Posterior cingulate gyrus (tissue), 11 donors: Measurements from ENCODE around the gene CTNNBIP1.
A peak's percentile ranks its signal among the peaks of the same experiment; 100 is the strongest.

Source experiments
- DNase-seq, 10 donors: peaks; one replicate each; pipeline versions ENCODE4 v3.0.0 to v3.0.0-alpha.2; 2020 to 2021; ENCODE audit warnings: mixed read lengths in 3 of 10
- intact Hi-C: fragments of 100-400 bp; cut with DNase I; formaldehyde crosslinking; loops from one replicate; pipeline ENCODE4 v1.15.1; 2023

CTNNBIP1 gene

DNA sequence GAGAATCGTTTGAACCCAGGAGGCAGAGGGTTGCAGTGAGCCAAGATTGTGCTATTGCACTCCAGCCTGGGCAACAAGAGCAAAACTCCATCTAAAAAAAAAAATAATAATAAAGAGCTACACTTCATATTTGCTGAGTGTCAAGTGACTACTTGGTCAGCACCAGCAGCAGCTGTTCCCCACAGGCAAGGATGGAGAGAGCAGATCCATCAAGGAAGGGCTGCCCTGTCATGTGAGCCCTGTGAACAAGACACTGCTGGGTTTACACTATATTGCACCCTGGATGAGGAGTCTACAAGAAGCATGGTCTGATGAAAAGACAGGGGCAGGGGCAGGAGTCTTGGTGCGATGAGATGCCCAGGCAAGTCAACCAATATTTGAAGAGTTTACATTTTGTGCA lies 3.6 kb downstream of the CTNNBIP1 start:
- intact Hi-C loops = no loop called here
- DNase-seq = peak in 2 of 10 donors; percentile 7 to 21

GRCh38 chr1:9905010-9905409 lies 5.1 kb downstream of the CTNNBIP1 start:
- peak in 1 of 10 donors; percentile 7 for DNase-seq
- intact Hi-C loops = no loop called here

DNA sequence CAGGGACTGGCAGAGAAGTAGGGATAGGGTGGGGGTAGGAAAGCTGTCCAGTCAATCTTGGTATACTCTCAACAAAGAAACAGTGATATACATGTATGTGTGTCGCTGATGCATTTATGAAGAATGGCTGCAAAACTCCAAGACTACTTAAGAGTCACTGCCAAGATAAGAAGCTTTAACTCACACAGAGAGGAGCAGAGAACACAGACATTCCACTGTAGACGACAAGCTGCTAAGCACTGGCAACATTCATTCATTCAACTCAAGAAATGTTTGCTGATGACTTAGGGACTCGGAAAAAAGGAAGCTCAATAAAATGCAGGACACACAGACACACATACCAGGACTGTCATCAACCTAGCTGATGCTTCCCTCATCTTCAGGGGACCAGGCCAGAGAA lies 5.5 kb downstream of the CTNNBIP1 start:
- intact Hi-C loops = no loop called here
- peak in 1 of 10 donors; percentile 1 for DNase-seq

DNA sequence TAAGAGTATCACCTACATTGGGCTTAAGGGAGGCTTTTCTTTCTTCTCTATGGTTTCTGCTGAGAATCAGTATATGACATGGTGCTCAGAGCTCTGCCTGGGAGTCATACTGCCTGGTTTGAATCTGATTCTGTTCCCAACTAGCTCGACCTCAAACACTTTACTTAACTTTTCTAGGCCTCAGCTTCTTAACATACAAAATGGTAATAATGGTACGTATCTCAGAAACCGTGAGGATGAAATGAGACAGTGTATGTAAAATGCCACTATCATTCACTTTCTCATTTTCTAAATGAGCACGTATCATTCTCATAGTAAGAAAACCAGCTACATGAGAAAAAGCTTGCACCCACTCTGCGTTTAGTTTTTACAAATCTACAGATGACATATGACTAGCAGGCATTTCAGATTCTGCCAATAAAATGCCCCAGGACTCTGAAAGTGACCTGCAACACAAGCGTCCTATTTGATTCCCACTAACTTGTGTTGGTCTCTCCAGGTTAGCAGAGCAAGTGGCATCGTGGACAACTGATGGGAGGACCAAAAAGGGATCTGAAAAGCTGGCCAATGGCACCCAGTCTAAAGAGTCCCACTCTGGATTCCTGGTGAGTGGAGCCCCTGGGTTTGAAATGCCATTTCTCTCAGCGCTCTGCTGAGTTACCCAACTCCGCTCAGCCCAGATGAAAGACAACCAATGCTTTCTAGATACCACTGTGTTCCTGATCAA lies 6.1 kb downstream of the CTNNBIP1 start:
- intact Hi-C loops = no loop called here
- DNase-seq = peak in 1 of 10 donors; percentile 25

- peak in 9 of 10 donors; percentile 26 to 91 (median 50) for DNase-seq
- intact Hi-C loops = no loop called here
These were observed 8.0 kb downstream of the CTNNBIP1 start for GRCh38 chr1:9902060-9902452.

DNA sequence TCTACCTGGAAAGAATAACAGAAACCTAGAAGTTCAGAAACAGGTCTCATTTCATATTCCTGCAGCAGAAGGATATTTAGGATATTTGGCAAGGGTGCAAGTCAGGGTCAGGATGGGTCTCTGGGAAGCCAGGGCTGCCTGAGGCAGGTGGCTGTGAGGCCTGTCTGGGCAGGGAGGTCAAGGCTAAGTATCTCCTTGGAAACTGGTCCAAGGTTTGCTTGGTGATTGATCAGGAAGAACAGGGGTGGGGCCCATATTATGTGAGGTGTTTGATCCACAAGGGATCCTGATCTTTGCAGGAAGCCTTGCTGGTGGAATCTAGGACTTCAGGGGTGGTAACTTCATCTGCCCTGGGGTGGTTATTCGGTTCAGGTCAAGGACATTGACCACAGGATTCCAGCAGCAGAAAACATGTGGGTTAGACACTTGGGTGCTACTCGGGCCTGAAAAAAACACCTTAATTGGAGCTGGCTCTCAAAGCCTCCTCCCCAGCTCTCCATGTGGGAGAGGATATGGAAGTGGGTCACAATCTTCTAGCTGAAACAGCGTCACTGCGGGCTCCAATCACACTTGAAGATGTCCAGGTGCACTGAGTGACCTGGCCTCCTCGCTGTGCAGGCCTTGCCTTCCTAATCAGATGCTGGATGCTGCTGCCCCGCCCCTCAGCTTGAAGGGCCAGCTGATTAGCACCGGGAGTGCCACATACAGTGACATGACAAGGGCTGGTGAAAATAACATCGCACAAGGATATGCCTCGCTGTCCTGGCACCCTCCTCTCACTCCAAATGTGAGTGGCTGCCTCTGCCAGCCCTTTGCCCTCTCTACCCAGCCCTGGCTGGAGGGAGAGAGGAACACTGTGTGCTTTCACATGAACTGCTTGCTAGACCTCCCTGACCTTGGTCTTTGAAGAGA lies 8.7 kb downstream of the CTNNBIP1 start:
- intact Hi-C loops = no loop called here
- peak in 4 of 10 donors; percentile 21 to 86 (median 60) for DNase-seq

DNA sequence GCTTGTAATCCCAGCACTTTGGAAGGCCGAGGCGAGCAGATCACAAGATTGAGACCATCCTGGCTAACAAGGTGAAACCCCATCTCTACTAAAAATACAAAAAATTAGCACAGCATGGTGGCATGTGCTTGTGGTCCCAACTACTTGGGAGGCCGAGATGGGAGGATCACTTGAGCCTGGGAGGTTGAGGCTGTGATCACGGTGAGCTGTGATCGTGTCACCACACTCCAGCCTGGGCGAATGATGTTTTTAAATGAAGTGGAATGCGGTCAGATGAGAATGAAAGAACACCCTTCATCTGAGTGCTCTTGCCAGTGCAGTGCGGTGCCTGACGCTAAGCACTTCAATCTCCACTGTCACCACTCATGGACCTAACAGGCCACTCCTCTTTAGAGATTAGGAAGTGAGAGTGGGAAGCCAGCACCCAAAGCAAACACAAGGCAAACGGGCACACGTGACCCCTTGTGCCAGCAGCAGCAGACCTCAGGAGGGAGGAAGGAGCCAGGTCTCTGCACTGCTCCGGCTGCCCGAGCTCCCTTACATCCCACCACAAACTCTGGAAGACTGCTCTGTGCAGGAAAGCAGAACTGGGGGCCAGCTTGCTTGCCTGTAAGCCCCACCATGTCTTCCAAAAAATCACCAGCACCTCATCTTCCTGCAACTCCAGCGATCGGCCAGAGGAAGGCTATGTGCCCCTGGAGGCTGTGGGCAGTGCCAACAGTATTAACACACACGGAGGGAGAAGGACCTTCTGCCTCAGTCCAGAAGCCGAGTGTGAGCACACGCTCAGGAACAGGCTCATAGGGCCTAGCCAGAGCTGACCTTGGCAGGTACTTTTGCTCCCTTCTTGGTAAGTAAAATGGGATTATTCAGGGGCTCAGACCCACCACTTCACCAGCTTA lies 9.7 kb downstream of the CTNNBIP1 start:
- intact Hi-C loops = no loop called here
- peak in 7 of 10 donors; percentile 30 to 91 (median 45) for DNase-seq

DNA sequence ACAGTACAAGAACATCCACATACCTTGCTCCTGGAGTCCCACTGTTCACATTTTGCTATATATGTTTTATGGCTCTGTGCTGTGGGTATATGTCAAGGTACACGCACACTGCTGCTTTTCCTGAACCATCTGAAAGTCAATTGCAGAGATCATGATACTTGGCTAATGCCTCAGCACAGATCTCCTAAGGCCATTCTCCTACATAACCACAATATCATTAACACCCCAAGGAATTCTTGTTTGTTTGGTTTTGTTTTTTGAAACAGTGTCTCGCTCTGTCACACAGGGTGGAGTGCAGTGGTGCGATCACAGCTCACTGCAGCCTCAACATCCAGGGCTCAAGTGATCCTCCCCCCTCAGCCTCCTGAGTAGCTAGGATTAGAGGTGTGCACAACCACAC lies 16.0 kb downstream of the CTNNBIP1 start:
- intact Hi-C loops = no loop called here

DNA sequence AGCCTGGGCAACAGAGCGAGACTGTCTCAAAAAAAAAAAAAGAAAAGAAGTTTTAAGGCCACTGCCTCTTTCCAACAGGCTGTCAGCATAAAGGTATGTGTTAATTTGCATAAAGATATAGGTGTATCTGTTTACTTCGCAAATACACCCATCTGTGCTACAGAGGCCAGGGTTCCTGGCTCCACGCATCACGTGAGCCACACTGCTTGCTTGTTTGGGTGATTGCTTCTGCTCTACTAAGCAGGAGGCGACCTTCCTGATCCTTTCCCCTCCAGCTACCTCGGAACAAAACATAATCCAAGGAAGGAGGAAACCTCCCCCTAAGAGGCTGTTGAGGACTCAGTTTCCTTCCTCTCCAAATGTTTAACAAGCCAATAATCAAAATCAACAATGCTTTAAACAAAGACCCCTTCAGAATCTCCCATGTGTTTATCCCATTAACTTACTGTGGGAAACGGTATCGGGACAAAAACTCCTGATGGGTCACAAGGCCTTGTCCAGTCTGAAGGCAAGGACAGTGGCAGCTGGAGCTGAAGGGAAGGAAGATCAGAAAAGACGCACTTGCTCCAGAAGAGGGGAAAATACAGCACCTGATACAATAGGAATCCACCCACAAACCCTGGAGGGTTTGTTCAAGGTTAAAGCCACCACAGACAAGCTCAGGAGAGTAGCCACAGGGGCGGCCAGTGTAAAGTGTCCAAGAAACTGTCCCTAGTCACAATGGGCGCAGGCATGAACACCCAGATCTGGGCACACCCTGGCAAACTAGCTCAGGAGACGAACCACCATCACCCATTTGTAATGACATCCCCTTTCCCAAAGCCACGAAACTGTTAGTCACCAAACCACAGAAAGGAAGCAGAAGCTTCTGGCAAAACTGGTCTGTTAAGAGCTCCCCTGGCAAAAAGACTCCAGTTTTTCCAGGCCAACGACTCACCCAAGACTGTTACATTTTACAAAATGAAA lies 17.2 kb downstream of the CTNNBIP1 start:
- DNase-seq = peak in 3 of 10 donors; percentile 13 to 43 (median 37)

More for the DNA sequence above, 16.0 kb downstream of the CTNNBIP1 start:
- DNase-seq = peak in 1 of 10 donors; percentile 3

GRCh38 chr1:9891207-9891606 lies 18.9 kb downstream of the CTNNBIP1 start:
- peak in 3 of 10 donors; percentile 39 to 71 (median 56) for DNase-seq
- intact Hi-C loops = no loop called here

More for the DNA sequence above, 17.2 kb downstream of the CTNNBIP1 start:
- intact Hi-C loops = no loop called here

- intact Hi-C loops = no loop called here
- DNase-seq = peak in 3 of 10 donors; percentile 61 to 84 (median 71)
These were observed 19.8 kb downstream of the CTNNBIP1 start for GRCh38 chr1:9890224-9890731.

GRCh38 chr1:9889411-9889810 lies 20.7 kb downstream of the CTNNBIP1 start:
- intact Hi-C loops = no loop called here
- peak in 2 of 10 donors; percentile 22 to 58 for DNase-seq

GRCh38 chr1:9888886-9889285 lies 21.2 kb downstream of the CTNNBIP1 start:
- intact Hi-C loops = no loop called here
- peak in 1 of 10 donors; percentile 80 for DNase-seq

GRCh38 chr1:9887070-9887469 lies 23.0 kb downstream of the CTNNBIP1 start:
- no peak for DNase-seq
- intact Hi-C loops = no loop called here

GRCh38 chr1:9886092-9886742 lies 23.9 kb downstream of the CTNNBIP1 start:
- peak in 1 of 10 donors; percentile 77 for DNase-seq
- intact Hi-C loops = no loop called here

DNA sequence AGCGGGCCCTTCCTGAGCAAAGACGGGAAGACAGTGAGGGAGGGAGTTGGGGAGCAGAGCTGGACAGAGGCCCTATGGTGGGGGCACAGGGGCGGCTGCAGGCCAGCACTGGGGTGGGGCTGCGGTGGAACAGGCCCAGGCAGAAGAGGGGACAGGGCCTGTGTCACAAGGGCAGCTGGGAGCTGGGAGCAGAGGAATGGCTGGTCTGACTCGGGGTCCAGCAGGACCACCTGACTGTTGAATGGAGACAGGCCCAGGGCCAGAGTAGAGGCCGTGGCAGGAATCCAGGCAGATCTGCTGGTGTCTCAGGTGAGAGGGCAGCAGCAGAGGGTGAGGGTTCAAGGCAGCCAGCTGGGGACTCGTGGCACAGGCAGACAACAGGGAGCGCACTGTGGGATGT lies 25.3 kb downstream of the CTNNBIP1 start:
- intact Hi-C loops = no loop called here
- DNase-seq = peak in 1 of 10 donors; percentile 81

GRCh38 chr1:9883585-9884449 lies 26.3 kb downstream of the CTNNBIP1 start:
- intact Hi-C loops = no loop called here

More at GRCh38 chr1:9883585-9884449, 26.3 kb downstream of the CTNNBIP1 start:
- DNase-seq = peak in 6 of 10 donors; percentile 36 to 89 (median 46)
